GM12872 (cell line): ENCODE data around the gene BTBD7.

Experiments used
- CTCF ChIP-seq: IDR thresholded peaks from 3 replicates; pipeline ENCODE4 v1.5.1; 2011; ENCODE audit warnings: low read depth, mild to moderate bottlenecking, low read length, moderate library complexity; ENCODE audit not compliant: insufficient read depth

BTBD7 gene

GRCh38 chr14:93326196-93326595 lies 6.6 kb downstream of the BTBD7 start:
- no peak for TF ChIP-seq CTCF

GRCh38 chr14:93323600-93324174 lies 9.1 kb downstream of the BTBD7 start:
- no peak for TF ChIP-seq CTCF

- TF ChIP-seq CTCF = no peak
Measured at GRCh38 chr14:93322929-93323599, 9.8 kb downstream of the BTBD7 start.

- no peak for TF ChIP-seq CTCF
Measured at GRCh38 chr14:93320489-93320888, 12.3 kb downstream of the BTBD7 start.

- TF ChIP-seq CTCF = no peak
Measured at GRCh38 chr14:93319958-93320357, 12.9 kb downstream of the BTBD7 start.

- TF ChIP-seq CTCF = no peak
Measured at GRCh38 chr14:93319494-93319893, 13.3 kb downstream of the BTBD7 start.

- no peak for TF ChIP-seq CTCF
Measured at GRCh38 chr14:93318927-93319326, 13.9 kb downstream of the BTBD7 start.
